Skin epidermis (tissue), 12 donors: ENCODE measurements around the gene PSD.

Experiments
- H3K27ac ChIP-seq, 21 experiments: fragments of 200-600 bp; sonication (generic) in 11 of 21; one replicate each; pipeline ENCODE4 v1.5.0; 2020; ENCODE audit warnings: mild to moderate bottlenecking in 3 of 21, inconsistent platforms in 2 of 21, moderate library complexity in 2 of 21
- H3K4me3 ChIP-seq, 7 experiments: fragments of 200-600 bp; sonication (generic) in 2 of 7; one replicate each; pipeline ENCODE4 v1.5.0; 2020; ENCODE audit warnings: inconsistent platforms in 2 of 7, mild to moderate bottlenecking in 2 of 7, moderate library complexity in 1 of 7

Gene PSD

GRCh38 chr10:102450124-102450373 lies 31.5 kb upstream of the PSD start:
- Histone ChIP-seq H3K4me3 (peak overlapping the region; percentile 57 to 89 (median 79)), H3K27ac (peak overlapping the region; percentile 64 to 98 (median 88))

GRCh38 chr10:102449321-102450123 lies 30.9 kb upstream of the PSD start:
- Histone ChIP-seq H3K4me3 (peak overlapping the region; percentile 57 to 89 (median 79)), H3K27ac (peak overlapping the region; percentile 64 to 98 (median 88))

DNA sequence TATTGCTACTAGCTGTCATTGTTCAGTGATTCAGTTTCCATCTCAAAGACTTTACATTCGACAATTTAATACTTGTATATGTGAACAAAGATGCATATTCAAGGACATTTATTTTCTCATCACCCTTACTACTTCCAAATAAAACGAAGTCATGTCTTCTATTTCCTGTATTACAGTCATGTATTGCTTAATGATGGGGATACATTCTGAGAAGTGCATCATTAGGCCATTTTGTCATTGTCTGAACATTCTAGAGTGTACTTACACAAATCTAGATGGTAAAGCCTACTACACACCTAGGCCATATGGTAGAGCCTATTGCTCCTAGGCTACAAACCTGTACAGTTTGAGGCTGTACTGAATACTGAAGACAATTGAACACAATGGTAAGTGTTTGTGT lies 26.3 kb upstream of the PSD start:
- Histone ChIP-seq H3K4me3 (no peak overlapping the region), H3K27ac (no peak overlapping the region)

DNA sequence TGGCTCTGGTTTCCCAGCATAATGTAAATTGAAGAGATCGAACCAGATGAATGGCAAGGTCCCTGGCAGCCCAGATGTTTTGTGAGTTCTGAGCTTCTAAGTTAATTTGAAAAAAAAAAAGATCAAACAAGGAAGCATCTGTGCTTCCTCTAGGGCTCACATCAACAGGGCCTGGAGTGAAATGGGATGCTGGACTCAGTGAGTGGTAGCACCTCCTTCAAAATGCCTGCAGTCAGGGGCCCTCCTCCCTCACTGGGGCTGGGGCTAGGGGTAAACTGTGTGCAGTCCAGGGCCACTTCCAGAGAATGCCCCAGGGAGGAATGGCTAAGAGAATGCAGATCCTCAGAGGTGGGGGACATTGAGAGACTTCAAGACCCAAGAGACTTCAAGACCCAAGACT lies 19.8 kb upstream of the PSD start:
- Histone ChIP-seq H3K27ac (no peak overlapping the region), H3K4me3 (no peak overlapping the region)

DNA sequence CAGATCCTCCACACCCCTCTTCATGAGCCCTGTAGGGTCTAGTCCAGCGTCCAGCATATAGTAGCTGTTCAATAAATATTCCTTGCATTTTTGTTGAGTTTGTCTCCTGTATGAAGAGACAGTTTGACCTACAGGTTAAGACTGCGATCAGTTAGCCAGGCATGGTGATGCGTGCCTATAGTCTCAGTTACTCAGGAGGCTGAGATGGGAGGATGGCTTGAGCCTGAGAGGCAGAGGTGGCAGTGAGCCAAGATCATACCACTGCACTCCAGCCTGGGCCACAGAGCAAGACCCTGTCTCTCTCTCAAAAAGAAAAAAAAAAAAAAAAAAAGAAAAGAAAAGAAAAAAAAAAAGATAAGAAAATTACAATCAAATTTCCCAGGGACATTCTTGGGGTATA lies 18.9 kb upstream of the PSD start:
- Histone ChIP-seq H3K27ac (no peak overlapping the region), H3K4me3 (peak overlapping the region in 1 of 7 experiments; percentile 40)

DNA sequence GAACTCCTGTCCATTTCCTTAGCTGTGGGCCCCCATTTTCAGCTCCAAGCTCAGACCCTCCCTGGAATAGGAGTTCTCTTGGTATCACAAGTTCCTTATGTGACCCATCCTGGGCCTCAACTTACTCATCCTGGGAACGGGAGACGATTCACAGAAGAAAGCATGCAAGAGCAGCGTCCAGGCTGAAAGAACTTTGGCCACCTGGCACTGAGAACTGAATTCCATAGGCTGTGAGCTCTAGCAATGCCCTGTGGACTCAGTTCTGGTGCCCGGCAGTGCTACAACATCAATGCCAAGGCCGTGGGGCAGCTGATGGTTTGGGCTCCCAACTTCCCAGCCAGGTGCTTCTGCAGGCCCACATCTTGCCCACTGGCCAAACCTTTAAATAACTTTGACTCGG lies 17.7 kb upstream of the PSD start:
- peak overlapping the region in 3 of 7 experiments; percentile 28 to 40 (median 37) for H3K4me3 ChIP-seq

DNA sequence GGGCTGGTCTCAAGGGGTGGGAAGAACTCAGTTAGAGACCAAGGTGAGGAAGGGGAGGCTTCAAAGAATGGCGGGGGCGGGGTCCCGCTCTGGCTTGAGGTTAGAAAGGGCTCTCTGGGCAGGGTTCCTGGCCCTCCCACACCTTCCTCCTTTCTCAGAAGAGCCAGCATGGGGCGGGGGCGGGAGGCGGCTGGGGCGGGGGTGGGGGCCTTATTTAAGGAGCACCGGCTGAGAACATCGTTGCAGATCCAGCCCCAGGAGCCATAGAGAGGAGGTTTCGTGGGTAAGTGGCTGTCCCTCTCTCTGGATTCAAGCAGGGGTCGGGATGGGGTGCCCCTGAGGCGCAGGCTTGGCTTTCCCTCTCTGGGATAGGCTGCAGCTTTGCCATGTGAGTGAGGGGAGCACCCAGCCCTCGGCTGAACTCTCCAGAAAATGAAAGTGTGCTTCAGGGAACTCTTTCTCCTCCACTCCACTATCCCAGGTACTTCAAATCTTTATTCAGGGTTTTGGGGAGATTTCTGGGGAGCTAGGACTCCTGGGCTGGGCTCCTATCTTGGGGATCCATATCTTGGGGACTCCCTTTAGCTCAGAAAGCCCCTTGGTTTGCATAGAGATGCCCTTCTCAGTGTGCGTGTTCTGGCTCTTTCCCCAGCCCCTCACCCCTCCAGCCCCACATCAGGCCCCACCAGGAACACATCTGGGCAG lies 17.1 kb upstream of the PSD start:
- Histone ChIP-seq H3K27ac (peak overlapping the region in 18 of 21 experiments; percentile 18 to 85 (median 70)), H3K4me3 (peak overlapping the region in 5 of 7 experiments; percentile 24 to 40 (median 29))

More for the DNA sequence above, 17.7 kb upstream of the PSD start:
- peak overlapping the region in 7 of 21 experiments; percentile 50 to 85 (median 70) for H3K27ac ChIP-seq

DNA sequence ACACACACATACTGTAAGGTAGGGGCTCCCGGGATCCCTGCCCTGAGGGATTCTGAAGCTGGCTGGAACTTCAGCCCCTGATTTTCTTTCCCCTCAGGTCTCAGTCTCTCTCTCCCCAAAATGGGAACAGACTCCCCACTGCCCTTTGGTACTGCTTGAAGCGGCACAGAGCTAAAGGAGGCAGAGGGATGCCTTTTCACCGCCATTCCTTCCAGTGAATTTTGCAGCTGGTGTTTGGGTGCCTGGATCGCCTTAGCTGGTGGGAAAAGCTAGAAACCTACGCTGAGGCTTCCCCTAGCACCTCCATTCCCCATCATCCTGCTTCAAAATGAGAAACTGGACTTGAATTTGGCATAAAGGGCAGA lies 16.5 kb upstream of the PSD start:
- H3K4me3 ChIP-seq: peak overlapping the region in 4 of 7 experiments; percentile 24 to 40 (median 33)

DNA sequence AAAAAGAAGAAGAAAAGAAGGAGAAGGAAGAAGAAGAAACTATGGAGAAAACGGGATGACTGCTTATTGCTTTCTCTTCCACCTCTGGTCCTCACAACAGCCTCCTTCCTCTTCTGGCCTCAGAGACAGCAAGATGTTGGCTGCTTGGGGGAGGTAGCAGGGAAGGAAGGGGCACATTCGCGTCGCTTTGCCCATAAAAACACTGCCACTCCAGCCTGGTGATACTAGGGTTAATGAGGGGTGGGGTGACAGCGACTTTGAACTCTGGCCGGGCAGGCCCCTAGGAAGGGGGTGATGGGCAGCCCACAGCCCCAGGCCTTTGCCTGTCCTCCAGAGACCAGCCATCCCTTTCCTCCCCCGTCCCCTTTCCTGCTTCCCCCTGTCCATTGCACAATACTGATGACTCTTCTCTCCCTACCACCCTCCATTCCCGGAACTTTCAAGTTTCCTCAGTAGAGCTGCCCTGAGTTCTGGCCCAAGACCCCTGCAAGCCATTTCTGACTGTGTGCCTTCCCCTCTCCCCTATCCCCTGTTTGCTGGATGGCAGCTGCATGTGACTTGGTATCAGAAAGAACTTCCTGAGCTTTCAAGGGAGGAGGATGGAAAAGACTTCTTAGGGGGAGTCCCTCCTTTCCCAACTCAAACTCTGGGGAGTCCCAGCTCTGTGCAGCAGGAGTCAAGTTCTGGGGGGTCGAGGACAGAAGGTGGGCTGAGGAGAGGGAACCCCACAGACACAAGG lies 16.0 kb upstream of the PSD start:
- peak overlapping the region in 19 of 21 experiments; percentile 18 to 85 (median 70) for H3K27ac ChIP-seq

More for the DNA sequence above, 16.5 kb upstream of the PSD start:
- H3K27ac ChIP-seq: peak overlapping the region in 19 of 21 experiments; percentile 18 to 85 (median 70)

GRCh38 chr10:102433619-102434046 lies 15.0 kb upstream of the PSD start:
- H3K4me3 ChIP-seq: no peak overlapping the region
- peak overlapping the region in 7 of 21 experiments; percentile 32 to 92 (median 83) for H3K27ac ChIP-seq

More for the DNA sequence above, 16.0 kb upstream of the PSD start:
- peak overlapping the region in 1 of 7 experiments; percentile 40 for H3K4me3 ChIP-seq

DNA sequence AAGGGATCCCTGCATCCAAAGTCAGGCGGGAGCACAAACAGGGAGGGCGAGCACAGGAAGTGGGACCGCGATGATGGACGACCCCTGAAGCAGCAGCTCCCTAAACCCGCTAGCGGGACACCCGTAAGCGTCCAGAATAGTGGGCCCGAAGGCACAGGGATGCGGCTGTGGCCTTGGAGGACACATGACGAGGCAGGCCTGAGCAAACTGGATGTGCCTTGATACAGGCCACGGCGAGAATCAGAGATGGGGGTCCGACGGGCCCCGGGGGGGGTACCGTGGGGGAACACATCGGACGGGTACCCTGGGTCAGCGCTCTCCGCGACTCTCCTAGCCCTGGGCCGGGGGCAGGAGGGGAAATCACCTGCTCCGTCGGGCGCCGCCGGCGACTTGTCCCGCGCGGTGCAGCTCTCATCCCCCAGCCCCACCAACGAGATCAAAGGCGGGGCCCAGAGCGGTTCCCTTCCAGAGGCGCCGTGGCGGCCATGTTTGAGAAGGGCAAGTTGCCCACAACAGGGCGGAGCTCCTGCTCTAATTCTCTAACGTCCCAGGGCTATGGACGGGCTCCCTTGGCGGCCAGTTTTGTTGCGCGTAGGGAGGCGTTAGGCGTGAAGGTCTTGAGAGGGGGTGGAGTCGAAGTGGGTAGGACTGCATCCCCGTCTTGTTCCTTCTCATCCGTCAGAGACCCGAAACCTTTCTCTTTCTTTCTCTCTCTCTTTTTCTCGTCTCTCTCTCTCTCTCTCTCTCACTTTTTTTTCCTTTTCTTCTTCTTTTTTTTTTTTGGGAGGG lies 13.8 kb upstream of the PSD start, which contains the start of gene CUEDC2:
Gene CUEDC2 (minus strand): TSS at position 413 of the 789 bp plus-strand sequence. CDS start 7,386 bp downstream, outside the sequence.
- peak within 1 kb of the TSS; percentile 58 to 94 (median 87) for H3K27ac ChIP-seq
- peak within 1 kb of the TSS; percentile 49 to 88 (median 80) for H3K4me3 ChIP-seq

- Histone ChIP-seq H3K4me3 (peak overlapping the region; percentile 49 to 88 (median 80)), H3K27ac (peak overlapping the region in 20 of 21 experiments; percentile 70 to 94 (median 87))
Observed at GRCh38 chr10:102431452-102432124, 13.0 kb upstream of the PSD start.

DNA sequence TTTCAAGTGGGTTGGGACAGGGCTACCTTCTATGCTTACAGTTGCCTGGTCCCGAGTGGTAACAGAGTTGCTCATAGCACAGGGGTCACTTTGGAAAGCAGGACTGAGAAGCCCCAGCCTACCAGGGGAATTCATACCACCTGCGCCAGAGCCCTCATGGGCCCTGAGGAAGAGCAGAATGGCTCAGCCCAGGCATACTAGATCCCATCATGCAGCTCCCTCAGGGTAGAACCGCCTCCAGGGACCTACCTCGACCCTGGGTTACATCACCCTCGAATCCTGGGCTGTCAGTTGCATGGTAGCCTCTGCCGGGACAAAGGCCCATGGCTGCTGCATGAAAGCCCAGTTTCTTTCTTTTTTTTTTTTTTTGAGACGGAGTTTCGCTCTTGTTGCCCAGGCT lies 10.9 kb upstream of the PSD start:
- H3K27ac ChIP-seq: no peak overlapping the region
- H3K4me3 ChIP-seq: no peak overlapping the region

DNA sequence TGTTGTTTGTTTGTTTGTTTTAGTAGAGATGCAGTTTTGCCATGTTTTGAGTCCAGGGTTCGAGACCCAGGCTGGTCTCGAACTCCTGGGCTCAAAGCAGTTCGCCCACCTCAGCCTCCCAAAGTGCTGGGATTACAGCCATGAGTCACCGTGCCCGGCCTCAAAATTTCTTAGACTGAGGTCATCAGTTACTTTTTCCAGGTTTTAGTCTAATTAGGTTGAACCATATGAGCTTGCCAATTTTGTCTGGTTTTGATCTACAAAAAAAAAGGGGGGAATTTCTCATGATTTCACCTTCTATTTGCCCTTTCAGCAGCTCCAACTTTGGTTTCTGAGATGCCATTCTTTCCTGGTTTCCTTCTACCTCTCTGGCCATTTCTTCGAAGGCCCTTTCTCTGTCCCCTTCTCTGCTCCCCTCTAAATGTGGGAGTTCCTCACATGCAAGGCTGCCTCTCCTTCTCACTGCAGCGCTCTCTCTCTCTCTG lies 8.3 kb upstream of the PSD start:
- Histone ChIP-seq H3K27ac (no peak overlapping the region), H3K4me3 (no peak overlapping the region)

DNA sequence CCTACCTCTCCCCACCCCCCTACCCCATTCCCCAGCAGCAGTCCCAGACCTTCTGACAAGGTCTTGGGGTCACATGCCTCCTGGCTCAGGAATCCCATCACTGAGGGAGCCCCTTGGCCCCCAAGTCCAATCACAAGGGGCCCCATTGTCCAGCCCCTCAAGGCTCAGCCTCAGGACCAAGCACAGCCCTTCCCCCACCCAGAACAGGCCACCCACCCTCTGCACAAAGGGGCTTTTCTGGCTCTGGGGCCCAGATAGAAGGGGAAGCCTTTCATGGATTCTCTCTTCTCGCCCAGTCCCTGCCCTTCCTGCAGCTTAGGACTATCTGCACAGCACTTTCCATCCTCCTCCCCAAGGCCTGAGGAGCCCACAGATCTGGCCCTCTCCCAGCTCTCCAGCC lies 6.9 kb upstream of the PSD start:
- Histone ChIP-seq H3K27ac (no peak overlapping the region), H3K4me3 (no peak overlapping the region)

GRCh38 chr10:102424916-102425315 lies 6.3 kb upstream of the PSD start:
- no peak overlapping the region for H3K27ac ChIP-seq
- no peak overlapping the region for H3K4me3 ChIP-seq

GRCh38 chr10:102424145-102424544 lies 5.6 kb upstream of the PSD start:
- H3K27ac ChIP-seq: no peak overlapping the region
- no peak overlapping the region for H3K4me3 ChIP-seq

DNA sequence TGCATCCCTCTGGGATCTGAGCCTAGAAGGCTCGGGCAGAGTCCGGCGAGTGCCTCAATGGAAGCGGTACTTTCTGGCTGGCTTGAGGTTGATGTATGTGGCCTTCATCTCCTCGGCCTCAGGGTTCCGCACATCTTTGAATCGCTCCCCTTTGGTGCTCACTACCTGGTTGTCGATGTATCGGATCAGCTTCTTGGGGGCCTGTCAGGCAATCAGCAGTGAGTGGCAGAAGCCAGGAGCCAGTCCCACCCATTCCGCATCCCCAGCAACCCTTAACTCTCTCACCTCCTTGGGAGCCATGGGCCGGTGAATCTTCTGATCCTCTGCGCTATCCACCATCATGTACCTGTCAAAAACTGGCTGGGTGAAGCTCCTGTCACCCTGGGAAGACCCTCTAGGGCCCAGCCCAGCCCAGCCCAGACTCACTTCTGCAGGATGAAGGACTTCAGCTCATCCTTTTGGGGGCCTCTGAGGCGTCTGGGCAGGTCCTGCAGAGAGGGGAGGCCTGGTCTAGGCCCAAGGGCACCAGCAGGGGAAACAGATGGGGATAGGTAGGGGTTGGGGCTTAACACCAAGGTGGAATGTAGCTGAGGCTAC lies 4.9 kb upstream of the PSD start:
- peak overlapping the region in 6 of 21 experiments; percentile 26 to 92 (median 92) for H3K27ac ChIP-seq
- peak overlapping the region in 1 of 7 experiments; percentile 83 for H3K4me3 ChIP-seq
